K562 (cell line): Measurements from ENCODE around the gene PDGFD. TPM values are rescaled to one million over a fixed set of nuclear protein-coding genes. Genes with fewer than 3 reads are reported as not detected.
A peak's percentile ranks its signal among the peaks of the same experiment; 100 is the strongest.

Experiments used
- ATAC-seq: fragments of 200-7000 bp; cut with Tn5 transposase; 3 replicates; pipeline ENCODE4 v1.9.1; 2020; ENCODE audit warnings: moderate library complexity
- BruUV-seq: library from RNA; stranded (reverse); fragments of 400-500 nt; replicated peaks from 2 replicates; lab custom pipeline; 2021; lab: Mats Ljungman, UMichigan
- CTCF ChIA-PET: fragments of 300-600 bp; formaldehyde crosslinking; extraction: SDS; loops from one replicate; lab custom pipeline; 2021; ENCODE audit warnings: low intra/inter-chr PET ratio; lab: Yijun Ruan, JAX
- POLR2A ChIA-PET: fragments of 300-600, 350-650 bp; sonication (Branson Sonifier 250); formaldehyde crosslinking; extraction: SDS; loops from one replicate; lab custom pipeline; 2021; ENCODE audit warnings: antibody characterized with exemption, inconsistent platforms; lab: Yijun Ruan, JAX
- DNase-seq, 4 experiments: peaks; one replicate each; pipeline versions ENCODE4 v3.0.0 to v3.0.0-alpha.2; 2011 to 2018; ENCODE audit warnings: low spot score in 3 of 4, mixed read lengths in 3 of 4; ENCODE audit errors: extremely low read depth in 1 of 4
- FAIRE-seq: peaks from 2 replicates; lab custom pipeline; 2011; peaks lifted over from hg19 to GRCh38; lab: Jason Lieb, UNC
- H2AFZ ChIP-seq: 2 replicates; pipeline ENCODE4 v1.6.0; 2011; ENCODE audit warnings: low read depth, low read length, control low read depth, inconsistent platforms
- H3K27ac ChIP-seq: fragments of 200-600 bp; 3 replicates; pipeline ENCODE4 v1.8.0; 2011; ENCODE audit warnings: low read depth, mild to moderate bottlenecking, control low read depth, inconsistent platforms, low read length, moderate library complexity, mixed read lengths; ENCODE audit errors: extremely low read depth
- H3K27me3 ChIP-seq, 2 experiments: fragments of 300-600 bp in 1 of 2; 2 replicates in 1 of 2; 3 replicates in 1 of 2; pipeline versions ENCODE4 v1.6.0 to v1.8.0; 2011; ENCODE audit warnings: inconsistent platforms in 2 of 2, low read length in 2 of 2, mild to moderate bottlenecking in 1 of 2, mixed read lengths in 1 of 2, moderate library complexity in 1 of 2; ENCODE audit not compliant: control insufficient read depth in 2 of 2, insufficient read depth in 2 of 2
- H3K36me3 ChIP-seq: fragments of 300-600 bp; 3 replicates; pipeline ENCODE4 v1.8.0; 2011; ENCODE audit warnings: mild to moderate bottlenecking, low read length, inconsistent platforms; ENCODE audit not compliant: control insufficient read depth, insufficient read depth
- H3K4me1 ChIP-seq, 2 experiments: fragments of 200-600 bp in 1 of 2; replicated peaks in 1 of 2; 2 replicates in 1 of 2; 3 replicates in 1 of 2; pipeline versions ENCODE4 v1.5.1 to v1.8.0; 2011; ENCODE audit warnings: inconsistent platforms in 2 of 2, low read length in 2 of 2, mild to moderate bottlenecking in 1 of 2, mixed read lengths in 1 of 2, moderate library complexity in 1 of 2; ENCODE audit not compliant: control insufficient read depth in 2 of 2, insufficient read depth in 2 of 2
- H3K4me2 ChIP-seq: 2 replicates; pipeline ENCODE4 v1.6.1; 2011; ENCODE audit warnings: low read length, control low read depth, inconsistent platforms, mixed read lengths; ENCODE audit not compliant: insufficient read depth
- H3K4me3 ChIP-seq: fragments of 200-600 bp; sonication (generic), shearing (Covaris generic); 2 replicates; pipeline ENCODE4 v1.5.1; 2016; ENCODE audit warnings: control low read depth, inconsistent platforms
- H3K79me2 ChIP-seq: fragments of 200-600 bp; 3 replicates; pipeline ENCODE4 v1.8.0; 2011; ENCODE audit warnings: low read length, inconsistent platforms; ENCODE audit not compliant: control insufficient read depth, insufficient read depth
- H3K9ac ChIP-seq, 2 experiments: 2 replicates each; pipeline versions ENCODE4 v1.6.0 to v1.6.1; 2011; ENCODE audit warnings: low read depth in 2 of 2, low read length in 2 of 2, control low read depth in 1 of 2, inconsistent platforms in 1 of 2, mild to moderate bottlenecking in 1 of 2, mixed read lengths in 1 of 2; ENCODE audit not compliant: insufficient read depth in 1 of 2
- H3K9me1 ChIP-seq: one replicate; pipeline ENCODE4 v1.6.0; 2011; ENCODE audit warnings: inconsistent platforms, mild to moderate bottlenecking, low read length, moderate library complexity; ENCODE audit not compliant: control insufficient read depth, insufficient read depth
- H3K9me3 ChIP-seq: replicated peaks from 2 replicates; pipeline ENCODE4 v1.5.1; 2011; ENCODE audit warnings: low read depth, low read length, inconsistent platforms; ENCODE audit not compliant: control insufficient read depth, insufficient read depth
- H4K20me1 ChIP-seq: replicated peaks from 2 replicates; pipeline ENCODE4 v1.6.1; 2011; ENCODE audit warnings: low read length, inconsistent platforms, mixed read lengths; ENCODE audit not compliant: control insufficient read depth, insufficient read depth
- HNRNPL ChIP-seq: fragments of 200-400 bp; formaldehyde crosslinking; IDR thresholded peaks from 2 replicates; pipeline ENCODE4 v1.6.1; 2017; ENCODE audit warnings: low read depth, mild to moderate bottlenecking, low read length
- RAD21 ChIP-seq, 2 experiments: fragments of 250-450 bp in 1 of 2; fragments of 450-650 bp in 1 of 2; sonication (Bioruptor Pico) in 1 of 2; formaldehyde crosslinking in 1 of 2; IDR thresholded peaks in 1 of 2; conservative IDR thresholded peaks in 1 of 2; 2 replicates each; pipeline versions ENCODE4 v1.4.0 to v1.8.0; 2020 to 2022; ENCODE audit warnings: mild to moderate bottlenecking in 2 of 2, moderate library complexity in 1 of 2
- RBBP5 ChIP-seq: fragments of 200-600 bp; sonication (generic); IDR thresholded peaks from 2 replicates; pipeline ENCODE4 v1.6.1; 2012; ENCODE audit warnings: borderline replicate concordance, mild to moderate bottlenecking, low read length, control low read depth, inconsistent platforms; ENCODE audit not compliant: insufficient read depth, poor library complexity, severe bottlenecking
- RBM22 ChIP-seq: fragments of 200-400 bp; formaldehyde crosslinking; IDR thresholded peaks from 2 replicates; pipeline ENCODE4 v1.6.1; 2018; ENCODE audit warnings: low read length, low read depth; ENCODE audit not compliant: poor library complexity, severe bottlenecking
- WGBS: fragments of 100-300 bp; shearing (Covaris generic); methylation state at CpG from one replicate; pipeline ENCODE4 v1.1.6; 2016; ENCODE audit warnings: low coverage, mixed read lengths; ENCODE audit not compliant: insufficient coverage; ENCODE audit errors: missing lambda C conversion rate; 5-methylcytosine and 5-hydroxymethylcytosine counted together
- in situ Hi-C: fragments of 300-500 bp; cut with MboI; formaldehyde crosslinking; loops from 4 replicates; pipeline ENCODE4 v1.15.0; 2018; ENCODE audit warnings: inconsistent platforms, mixed read lengths
- intact Hi-C: fragments of 100-400 bp; cut with micrococcal nuclease; formaldehyde crosslinking; loops from 2 replicates; pipeline ENCODE4 v1.14.2; 2022
- polyA plus RNA-seq, 8 experiments: library from polyadenylated mRNA; depleted of rRNA in 4 of 8; stranded (reverse) in 5 of 8; unstranded in 3 of 8; fragments of >200 nt; fragmentation: Nextera tagmentation in 2 of 8; fragmentation: Illumina TruSeq in 1 of 8; extraction: Ambion mirVana in 2 of 8; extraction: Trizol in 1 of 8; gene quantifications; 2 replicates each; pipeline versions ENCODE4 v1.2.1 to v1.2.3, GENCODE V29; 2011 to 2014; ENCODE audit warnings: inconsistent platforms in 1 of 8, missing spikeins in 1 of 8
- total RNA-seq, 7 experiments: library from RNA; depleted of rRNA in 6 of 7; stranded (reverse); fragments of >200 nt in 6 of 7; fragmentation: Illumina TruSeq in 2 of 7; extraction: Trizol in 2 of 7; gene quantifications; 2 replicates each; pipeline versions ENCODE4 v1.2.1 to v1.2.3, GENCODE V29; 2011 to 2021; ENCODE audit warnings: low replicate concordance in 1 of 7

PDGFD gene
- total and polyA plus RNA-seq, 9 of the 15 experiments (the other 6 are each of a cell fraction or from before 2014, with no cell fraction given) = 0.11 TPM; not detected in 8

DNA sequence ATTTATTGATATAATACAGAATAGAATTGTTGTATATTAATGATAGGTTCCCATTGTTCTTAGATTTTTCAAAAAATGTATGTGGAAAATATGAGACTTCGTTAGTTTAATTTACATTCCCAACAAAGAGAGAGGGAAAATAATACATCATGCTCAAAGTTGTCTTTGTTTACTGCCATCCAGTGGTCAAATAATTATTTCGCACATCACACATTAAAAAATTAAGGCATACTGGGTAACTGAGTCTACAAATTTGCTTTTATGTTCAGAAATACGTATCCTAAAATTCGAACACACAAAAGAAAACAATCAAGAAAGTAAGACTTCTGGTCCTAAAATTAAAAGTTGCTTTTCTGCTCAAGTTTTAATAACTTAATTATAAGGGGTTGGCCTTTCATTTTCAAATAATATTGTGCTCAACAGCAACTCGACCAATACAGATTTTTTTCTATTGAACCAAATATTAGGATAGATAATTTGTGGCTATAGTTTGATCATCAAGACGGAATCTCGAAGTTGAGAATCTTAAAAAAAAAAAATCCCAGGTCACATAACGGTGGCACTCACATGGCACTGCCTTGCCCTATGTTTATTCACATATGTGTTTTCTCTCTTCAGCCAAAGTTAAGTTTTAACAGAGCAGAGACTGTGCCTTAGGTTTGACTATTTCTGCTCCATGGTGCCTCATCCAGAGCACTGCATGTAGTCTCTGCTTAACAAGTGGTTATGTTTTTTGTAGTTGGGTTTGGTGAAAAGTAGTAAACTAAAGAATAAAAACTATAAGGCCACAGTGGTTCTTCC lies 12.3 kb downstream of the PDGFD start:
- POLR2A ChIA-PET = no interaction called here
- FAIRE-seq (no peak), ATAC-seq (no peak), DNase-seq (no peak)
- H3K9me1 ChIP-seq = no peaks in the 10 kb centered on the region
- TF ChIP-seq RAD21 (CRISPR knock-in tag; conservative IDR thresholded peaks at IDR 0.05 in 1 of 2, IDR thresholded peaks at IDR 0.05 in 1 of 2) (peak in 1 of 2 experiments; percentile 14; a peak in 1 of 4 replicates), RBBP5 (no peak), RBM22 (no peak), HNRNPL (no peak)
- CTCF ChIA-PET = no interaction called here
- H3K27me3 ChIP-seq = no peaks in the 10 kb centered on the region
- H3K4me3 ChIP-seq = no peak overlapping the region
- intact Hi-C loops (no loop called here), in situ Hi-C loops (no loop called here)
- H3K4me1 ChIP-seq = no peaks in the 10 kb centered on the region
- H4K20me1 ChIP-seq = no peaks in the 10 kb centered on the region
- under 1% methylated on average over 8 of the region's 8 CpGs for WGBS
- BruUV-seq = no TSS peak
- H3K36me3 ChIP-seq = no peaks in the 10 kb centered on the region
- no peaks in the 10 kb centered on the region for H3K9me3 ChIP-seq
- H3K9ac ChIP-seq = no peak overlapping the region
- H3K4me2 ChIP-seq = no peak overlapping the region
- H2AFZ ChIP-seq = no peak overlapping the region
- H3K79me2 ChIP-seq = no peaks in the 10 kb centered on the region
- H3K27ac ChIP-seq = no peak overlapping the region
